Hepatocyte (in vitro differentiated cells): ENCODE results near the gene ATP8B3. TPM values are rescaled to one million over a fixed set of nuclear protein-coding genes. Genes with fewer than 3 reads are reported as not detected.
A peak's percentile ranks its signal among the peaks of the same experiment; 100 is the strongest.

ENCODE experiments used
- DNase-seq: peaks from one replicate; pipeline ENCODE4 v3.0.0-alpha.2; 2016; ENCODE audit warnings: low spot score
- H2AFZ ChIP-seq: fragments of 200-600 bp; sonication (generic); 2 replicates; pipeline ENCODE4 v1.6.0; 2016; ENCODE audit warnings: antibody characterized with exemption, mild to moderate bottlenecking
- H3K27ac ChIP-seq: fragments of 200-600 bp; sonication (generic); 2 replicates; pipeline ENCODE4 v1.5.1; 2016; ENCODE audit warnings: mild to moderate bottlenecking
- H3K27me3 ChIP-seq: fragments of 200-600 bp; sonication (generic); 2 replicates; pipeline ENCODE4 v1.6.1; 2016
- H3K36me3 ChIP-seq: fragments of 200-600 bp; sonication (generic); replicated peaks from 2 replicates; pipeline ENCODE4 v1.5.1; 2016; ENCODE audit warnings: low read depth; ENCODE audit not compliant: insufficient read depth
- H3K4me1 ChIP-seq: fragments of 200-600 bp; sonication (generic); 2 replicates; pipeline ENCODE4 v1.5.1; 2016; ENCODE audit warnings: mild to moderate bottlenecking, moderate library complexity; ENCODE audit not compliant: insufficient read depth
- H3K4me2 ChIP-seq: fragments of 200-600 bp; sonication (generic); 2 replicates; pipeline ENCODE4 v1.6.0; 2016
- H3K4me3 ChIP-seq: fragments of 200-600 bp; sonication (generic); 2 replicates; pipeline ENCODE4 v1.5.1; 2016; ENCODE audit warnings: mild to moderate bottlenecking
- H3K79me2 ChIP-seq: fragments of 200-600 bp; sonication (generic); 2 replicates; pipeline ENCODE4 v1.6.0; 2017; ENCODE audit warnings: mild to moderate bottlenecking
- H3K9me2 ChIP-seq: fragments of 200-600 bp; sonication (generic); replicated peaks from 2 replicates; pipeline ENCODE4 v1.6.0; 2017; ENCODE audit warnings: mild to moderate bottlenecking; ENCODE audit not compliant: insufficient read depth
- H3K9me3 ChIP-seq: fragments of 200-600 bp; sonication (generic); 2 replicates; pipeline ENCODE4 v1.5.1; 2016; ENCODE audit warnings: low read depth, mild to moderate bottlenecking
- H4K20me1 ChIP-seq: fragments of 200-600 bp; sonication (generic); 2 replicates; pipeline ENCODE4 v1.6.0; 2016; ENCODE audit warnings: mild to moderate bottlenecking; ENCODE audit not compliant: insufficient read depth, poor library complexity, severe bottlenecking
- EZH2 ChIP-seq: fragments of 200-600 bp; sonication (generic); IDR thresholded peaks from 2 replicates; pipeline ENCODE4 v1.6.1; 2016; ENCODE audit warnings: antibody characterized with exemption, mild to moderate bottlenecking, borderline replicate concordance
- EZH2phosphoT487 ChIP-seq: fragments of 200-600 bp; sonication (generic); IDR thresholded peaks from one replicate; pipeline ENCODE4 v1.6.1; 2018; ENCODE audit warnings: antibody characterized with exemption, mild to moderate bottlenecking, low read depth, moderate library complexity; ENCODE audit not compliant: unreplicated experiment, severe bottlenecking
- WGBS: methylation state at CpG from one replicate; pipeline ENCODE4 v1.1.6; 2016; ENCODE audit warnings: low lambda C conversion rate; ENCODE audit errors: missing lambda C conversion rate; 5-methylcytosine and 5-hydroxymethylcytosine counted together
- polyA plus RNA-seq: library from polyadenylated mRNA; unstranded; fragments of >200 nt; fragmentation: Nextera tagmentation; extraction: Ambion mirVana; gene quantifications from 2 replicates; pipeline ENCODE4 v1.2.1, GENCODE V29; 2016
- total RNA-seq: library from RNA; depleted of rRNA; stranded (reverse); fragments of >200 nt; gene quantifications from 2 replicates; pipeline ENCODE4 v1.2.3, GENCODE V29; 2014
- TF ChIP-seq, protein P1 (sequence below): fragments of 200-600 bp; sonication (generic); IDR thresholded peaks from 2 replicates; pipeline ENCODE4 v1.5.1; 2016; ENCODE audit warnings: antibody characterized with exemption, mild to moderate bottlenecking; ENCODE audit not compliant: poor library complexity

The ATP8B3 gene
- total and polyA plus RNA-seq, 2 experiments from 2014 or later: 1.7 to 2.4 TPM

DNA sequence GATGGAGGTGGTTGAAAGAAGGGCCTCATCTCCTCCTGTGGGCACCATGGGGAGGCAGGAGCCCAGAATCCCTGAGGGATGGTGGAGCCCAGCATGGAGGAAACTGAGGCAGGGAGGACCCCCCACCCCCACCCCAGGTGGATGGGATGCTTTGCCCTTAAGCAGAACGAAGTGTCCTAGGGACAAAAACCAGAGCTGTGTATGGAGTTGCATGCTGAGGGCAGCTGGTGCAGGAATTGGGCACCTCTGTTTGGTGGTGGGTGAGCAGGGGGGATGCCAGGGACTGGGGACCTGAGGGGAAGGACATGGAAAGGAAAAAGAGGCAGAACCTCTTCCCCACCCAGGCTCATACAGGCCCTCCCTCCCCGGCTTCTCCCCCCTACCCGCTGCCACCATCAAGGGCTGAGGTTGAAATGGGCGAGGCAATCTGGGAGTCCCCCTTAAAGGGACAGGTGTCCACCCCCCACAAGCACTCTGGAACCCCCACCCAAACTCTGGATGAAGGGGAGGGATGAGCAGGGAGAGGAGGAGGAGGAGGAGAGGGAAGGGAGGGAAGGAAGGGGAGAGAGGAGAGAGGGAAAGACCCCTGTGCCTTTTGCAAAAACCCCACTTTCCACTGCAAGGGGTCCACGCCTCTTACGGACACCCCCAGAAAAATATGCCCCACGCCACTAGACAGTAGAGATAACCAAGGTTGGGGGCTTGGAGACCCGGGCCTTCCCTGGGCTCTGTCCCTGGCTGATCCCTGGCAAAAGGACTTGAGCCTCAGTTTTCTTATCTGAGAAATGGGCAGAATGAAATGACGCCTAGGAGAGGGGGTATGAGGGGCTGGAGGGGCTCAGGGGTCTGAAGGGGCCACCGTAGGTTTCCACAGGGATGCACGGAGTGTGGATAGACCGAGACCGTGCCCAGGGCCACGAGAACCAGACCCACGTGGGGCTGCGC is 52.8 kb downstream of the ATP8B3 start:
- Histone ChIP-seq H3K4me3 (no peak overlapping the region), H2AFZ (no peak overlapping the region), H3K79me2 (no peaks in the 10 kb centered on the region), H3K4me2 (no peak overlapping the region), H3K4me1 (no peaks in the 10 kb centered on the region), H3K27ac (no peak overlapping the region), H3K36me3 (no peaks in the 10 kb centered on the region), H4K20me1 (no peaks in the 10 kb centered on the region), H3K9me3 (no peaks in the 10 kb centered on the region), H3K27me3 (peaks cover 95% of the 10 kb centered on the region), H3K9me2 (no peaks in the 10 kb centered on the region)
- TF ChIP-seq EZH2phosphoT487 (no peak), EZH2 (no peak)
- TF ChIP-seq, protein P1, sequence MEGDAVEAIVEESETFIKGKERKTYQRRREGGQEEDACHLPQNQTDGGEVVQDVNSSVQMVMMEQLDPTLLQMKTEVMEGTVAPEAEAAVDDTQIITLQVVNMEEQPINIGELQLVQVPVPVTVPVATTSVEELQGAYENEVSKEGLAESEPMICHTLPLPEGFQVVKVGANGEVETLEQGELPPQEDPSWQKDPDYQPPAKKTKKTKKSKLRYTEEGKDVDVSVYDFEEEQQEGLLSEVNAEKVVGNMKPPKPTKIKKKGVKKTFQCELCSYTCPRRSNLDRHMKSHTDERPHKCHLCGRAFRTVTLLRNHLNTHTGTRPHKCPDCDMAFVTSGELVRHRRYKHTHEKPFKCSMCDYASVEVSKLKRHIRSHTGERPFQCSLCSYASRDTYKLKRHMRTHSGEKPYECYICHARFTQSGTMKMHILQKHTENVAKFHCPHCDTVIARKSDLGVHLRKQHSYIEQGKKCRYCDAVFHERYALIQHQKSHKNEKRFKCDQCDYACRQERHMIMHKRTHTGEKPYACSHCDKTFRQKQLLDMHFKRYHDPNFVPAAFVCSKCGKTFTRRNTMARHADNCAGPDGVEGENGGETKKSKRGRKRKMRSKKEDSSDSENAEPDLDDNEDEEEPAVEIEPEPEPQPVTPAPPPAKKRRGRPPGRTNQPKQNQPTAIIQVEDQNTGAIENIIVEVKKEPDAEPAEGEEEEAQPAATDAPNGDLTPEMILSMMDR: no peak
- WGBS: 46% methylated on average over 11 of the region's 16 CpGs
- no peak for DNase-seq

DNA sequence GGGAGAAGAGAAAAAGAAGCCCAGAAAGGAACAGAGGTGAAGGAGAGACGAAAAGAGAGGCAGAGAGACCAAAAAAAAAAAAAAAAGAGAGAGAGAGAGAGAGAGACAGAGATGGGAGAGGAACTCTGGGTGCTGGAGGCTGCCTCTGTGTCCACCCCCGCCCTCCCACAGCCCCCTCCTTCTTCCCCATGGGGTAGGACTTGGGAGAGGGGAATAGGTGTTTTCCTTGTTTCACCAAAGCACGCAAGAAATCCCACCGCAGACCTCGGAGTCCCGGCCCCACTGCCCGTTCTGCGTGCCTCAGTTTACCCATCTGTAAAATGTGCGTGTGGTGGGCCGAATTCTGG is 53.9 kb downstream of the ATP8B3 start:
- no peak overlapping the region for H3K4me3 ChIP-seq
- H3K4me2 ChIP-seq: no peak overlapping the region
- TF ChIP-seq, protein P1: no peak
- TF ChIP-seq EZH2 (no peak), EZH2phosphoT487 (no peak)
- H3K27me3 ChIP-seq: peaks cover 85% of the 10 kb centered on the region
- 21% methylated on average over 9 of the region's 10 CpGs for WGBS
- no peaks in the 10 kb centered on the region for H3K9me3 ChIP-seq
- H3K4me1 ChIP-seq: no peaks in the 10 kb centered on the region
- no peaks in the 10 kb centered on the region for H3K36me3 ChIP-seq
- DNase-seq: no peak
- H4K20me1 ChIP-seq: no peaks in the 10 kb centered on the region
- no peak overlapping the region for H3K27ac ChIP-seq
- H3K79me2 ChIP-seq: no peaks in the 10 kb centered on the region
- H3K9me2 ChIP-seq: no peaks in the 10 kb centered on the region
- H2AFZ ChIP-seq: no peak overlapping the region

DNA sequence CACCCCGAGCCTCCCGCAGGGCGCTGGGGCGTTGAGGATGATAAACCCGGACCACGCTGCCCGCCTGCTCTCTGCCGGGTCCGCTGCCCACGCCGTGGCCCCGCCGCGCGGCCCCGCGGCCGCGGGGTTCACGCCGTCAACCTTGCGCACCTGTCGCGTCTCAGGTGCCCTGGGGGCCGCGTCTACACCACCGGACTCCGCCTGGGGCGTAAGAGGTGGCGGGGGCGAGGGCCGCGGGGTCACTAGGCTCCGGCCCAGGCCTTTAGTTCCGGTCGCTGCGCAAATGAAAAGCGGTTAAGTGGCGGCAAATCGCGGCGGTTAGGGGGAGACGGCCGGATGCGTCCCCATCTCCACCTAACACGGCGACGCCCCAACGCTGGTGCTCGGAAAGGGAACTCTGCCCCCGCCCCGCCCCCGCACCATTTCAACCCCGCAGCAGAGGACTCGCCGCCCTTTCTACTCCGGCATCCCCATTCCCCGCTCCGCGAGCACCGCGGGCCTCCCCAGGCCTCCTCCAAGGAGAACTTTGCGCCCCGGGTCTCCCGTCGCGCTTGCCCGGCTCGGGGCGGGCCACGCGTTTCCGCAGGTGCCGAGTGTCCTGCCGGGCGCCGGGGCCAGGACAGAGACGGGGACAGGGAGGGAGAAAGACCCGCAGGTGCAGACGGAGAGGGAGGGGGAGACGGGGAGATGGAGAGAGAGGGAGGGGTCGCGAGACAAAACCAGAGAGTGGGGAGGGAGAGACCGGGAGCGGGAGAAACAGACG is 54.4 kb downstream of the ATP8B3 start:
- Histone ChIP-seq H3K4me3 (no peak overlapping the region), H3K27me3 (peaks cover 86% of the 10 kb centered on the region)

More for the DNA sequence above, 54.4 kb downstream of the ATP8B3 start:
- TF ChIP-seq, protein P1: no peak
- TF ChIP-seq EZH2phosphoT487: peak; percentile 72
- peak; percentile 93 for TF ChIP-seq EZH2
- no peak overlapping the region for H3K27ac ChIP-seq
- 6% methylated on average over 45 of the region's 86 CpGs for WGBS
- no peaks in the 10 kb centered on the region for H4K20me1 ChIP-seq
- H3K9me3 ChIP-seq: no peaks in the 10 kb centered on the region
- no peak overlapping the region for H2AFZ ChIP-seq
- H3K4me1 ChIP-seq: no peaks in the 10 kb centered on the region
- no peak overlapping the region for H3K4me2 ChIP-seq
- H3K79me2 ChIP-seq: no peaks in the 10 kb centered on the region
- H3K36me3 ChIP-seq: no peaks in the 10 kb centered on the region
- DNase-seq: no peak
- no peaks in the 10 kb centered on the region for H3K9me2 ChIP-seq
